Fibroblast of the aortic adventitia (primary cell): ENCODE measurements around the gene TEX52. TPM values are rescaled to one million over a fixed set of nuclear protein-coding genes. Genes with fewer than 3 reads are reported as not detected.

Experiments used
- DNase-seq: peaks from one replicate; pipeline ENCODE4 v3.0.0-alpha.2; 2010; ENCODE audit warnings: low read depth
- H3K4me3 ChIP-seq: 2 replicates; pipeline ENCODE4 v1.5.1; 2011; ENCODE audit warnings: low read depth, mild to moderate bottlenecking, control low read depth, low read length, moderate library complexity
- total RNA-seq: library from RNA; depleted of rRNA; stranded (reverse); fragments of >200 nt; gene quantifications from 2 replicates; pipeline ENCODE4 v1.2.3, GENCODE V29; 2012; ENCODE audit warnings: low replicate concordance
- TF ChIP-seq, protein P1 (sequence below): IDR thresholded peaks from 2 replicates; pipeline ENCODE4 v1.5.1; 2011; ENCODE audit warnings: mild to moderate bottlenecking, low read length, control low read depth, inconsistent platforms; ENCODE audit not compliant: insufficient read depth

The TEX52 gene
- total RNA-seq, 1 donor, result not detected

DNA sequence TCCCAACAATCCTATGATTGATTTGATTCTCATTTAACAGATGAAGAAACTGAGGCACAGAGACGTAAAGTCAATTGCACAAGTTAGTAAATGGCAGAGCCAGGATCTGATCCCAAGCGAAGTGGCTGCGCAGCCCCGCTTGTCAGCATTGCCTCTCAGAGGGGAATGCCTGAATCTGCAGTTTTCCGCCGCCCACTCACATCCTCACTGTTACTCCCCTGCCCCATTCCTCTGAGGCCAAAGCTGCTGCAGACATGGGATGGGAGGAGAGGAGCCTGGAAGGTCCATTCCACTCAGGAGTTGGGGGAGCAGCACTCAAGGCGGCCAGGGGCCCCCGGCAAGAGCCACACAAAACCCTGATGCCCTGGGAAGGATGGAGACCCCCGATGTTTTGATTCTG lies 23.0 kb downstream of the TEX52 start:
- TF ChIP-seq, protein P1, sequence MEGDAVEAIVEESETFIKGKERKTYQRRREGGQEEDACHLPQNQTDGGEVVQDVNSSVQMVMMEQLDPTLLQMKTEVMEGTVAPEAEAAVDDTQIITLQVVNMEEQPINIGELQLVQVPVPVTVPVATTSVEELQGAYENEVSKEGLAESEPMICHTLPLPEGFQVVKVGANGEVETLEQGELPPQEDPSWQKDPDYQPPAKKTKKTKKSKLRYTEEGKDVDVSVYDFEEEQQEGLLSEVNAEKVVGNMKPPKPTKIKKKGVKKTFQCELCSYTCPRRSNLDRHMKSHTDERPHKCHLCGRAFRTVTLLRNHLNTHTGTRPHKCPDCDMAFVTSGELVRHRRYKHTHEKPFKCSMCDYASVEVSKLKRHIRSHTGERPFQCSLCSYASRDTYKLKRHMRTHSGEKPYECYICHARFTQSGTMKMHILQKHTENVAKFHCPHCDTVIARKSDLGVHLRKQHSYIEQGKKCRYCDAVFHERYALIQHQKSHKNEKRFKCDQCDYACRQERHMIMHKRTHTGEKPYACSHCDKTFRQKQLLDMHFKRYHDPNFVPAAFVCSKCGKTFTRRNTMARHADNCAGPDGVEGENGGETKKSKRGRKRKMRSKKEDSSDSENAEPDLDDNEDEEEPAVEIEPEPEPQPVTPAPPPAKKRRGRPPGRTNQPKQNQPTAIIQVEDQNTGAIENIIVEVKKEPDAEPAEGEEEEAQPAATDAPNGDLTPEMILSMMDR, result no peak
- no peak for DNase-seq

GRCh38 chr12:2833327-2833726 lies 23.5 kb downstream of the TEX52 start:
- no peak for DNase-seq
- no peak overlapping the region for H3K4me3 ChIP-seq
- TF ChIP-seq, protein P1, result no peak

More for the DNA sequence above, 23.0 kb downstream of the TEX52 start:
- H3K4me3 ChIP-seq, result no peak overlapping the region

DNA sequence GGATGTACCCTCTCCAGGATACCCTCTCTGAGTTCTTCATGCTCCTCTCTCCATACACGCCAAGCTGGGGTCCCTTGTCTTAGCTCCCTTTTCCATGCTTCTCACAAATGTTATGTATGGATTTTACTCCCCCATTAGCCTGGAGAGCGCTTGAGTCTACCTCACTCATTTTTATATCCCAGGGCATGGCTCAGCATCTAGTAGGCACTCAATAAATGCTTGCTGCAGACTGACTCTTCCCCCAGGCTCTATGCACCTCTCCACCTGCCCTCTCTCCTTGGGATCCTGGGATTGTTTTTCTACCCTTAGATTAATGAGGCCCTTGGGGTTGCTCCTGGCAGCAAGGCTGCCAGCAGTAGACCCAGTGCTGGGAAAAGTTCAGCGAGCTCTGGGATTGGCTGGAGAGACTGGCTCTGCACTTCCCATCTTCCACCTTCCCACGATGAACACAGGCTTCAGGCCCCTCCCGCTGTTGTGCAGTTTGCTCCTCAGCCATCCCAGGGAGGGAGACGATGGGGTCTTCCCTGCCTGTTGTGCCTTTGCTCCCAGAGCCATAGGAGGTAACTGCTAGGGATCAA lies 24.2 kb downstream of the TEX52 start:
- H3K4me3 ChIP-seq, result no peak overlapping the region
- no peak for DNase-seq
- TF ChIP-seq, protein P1, result no peak

DNA sequence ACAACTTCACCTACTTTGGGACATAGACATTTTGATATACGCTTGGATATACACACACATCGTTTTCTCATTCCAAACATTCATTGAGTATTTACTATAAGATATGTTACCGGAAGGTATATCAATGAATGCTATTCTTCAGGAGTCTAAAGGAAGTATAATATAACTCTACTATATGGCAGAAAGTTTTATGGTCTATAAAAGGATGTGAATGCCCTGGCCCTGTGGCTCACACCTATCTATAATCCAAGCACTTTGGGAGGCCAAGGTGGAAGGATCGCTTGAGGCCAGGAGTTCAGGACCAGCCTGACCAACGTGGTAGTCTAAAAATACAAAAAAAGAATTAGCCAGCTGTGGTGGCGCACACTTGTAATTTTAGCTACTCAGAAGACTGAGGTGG lies 27.6 kb downstream of the TEX52 start:
- TF ChIP-seq, protein P1, result no peak
- no peak overlapping the region for H3K4me3 ChIP-seq
- no peak for DNase-seq

- DNase-seq, result no peak
- TF ChIP-seq, protein P1, result no peak
- H3K4me3 ChIP-seq, result no peak overlapping the region
Observed at GRCh38 chr12:2826721-2827515, 29.9 kb downstream of the TEX52 start.

DNA sequence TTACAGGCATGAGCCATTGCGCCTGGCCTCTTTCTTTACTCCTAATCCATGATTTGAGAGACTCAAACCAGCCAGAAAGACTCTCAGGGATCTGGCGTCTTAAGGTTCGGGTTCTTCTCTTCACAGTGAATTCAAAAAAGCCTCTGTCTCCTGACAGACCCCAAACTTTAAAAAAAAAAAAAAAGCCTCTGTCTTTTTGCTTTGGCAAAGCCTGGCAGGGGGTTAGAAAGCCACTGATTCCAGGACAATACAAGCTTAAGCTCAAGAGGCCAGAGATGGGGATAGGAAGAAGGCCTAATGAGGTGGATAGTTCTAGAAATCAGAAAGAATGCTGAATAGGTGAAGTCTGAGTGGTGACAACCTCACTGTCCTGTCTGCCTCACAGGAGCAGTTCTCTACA lies 30.8 kb downstream of the TEX52 start:
- no peak for DNase-seq
- TF ChIP-seq, protein P1, result no peak
- H3K4me3 ChIP-seq, result no peak overlapping the region
